Right cardiac atrium (tissue), 5 donors: ENCODE data around the gene DMGDH. TPM values are rescaled to one million over a fixed set of nuclear protein-coding genes. Genes with fewer than 3 reads are reported as not detected.

Experiments used
- ATAC-seq, 2 donors: fragments of 200-7000 bp; cut with Tn5 transposase; one replicate each; pipeline versions ENCODE4 v1.8.0 to v1.9.1; 2020; ENCODE audit warnings: moderate library complexity in 2 of 2, mild to moderate bottlenecking in 1 of 2
- DNase-seq, 3 donors: peaks; one replicate each; pipeline ENCODE4 v3.0.0-alpha.2; 2020
- H3K27ac ChIP-seq: one replicate; pipeline ENCODE4 v1.5.1; 2013; ENCODE audit warnings: mild to moderate bottlenecking, low read length, control low read depth, moderate library complexity
- H3K27me3 ChIP-seq: one replicate; pipeline ENCODE4 v1.6.1; 2013; ENCODE audit not compliant: control insufficient read depth, insufficient read depth
- H3K4me1 ChIP-seq: one replicate; pipeline ENCODE4 v1.6.1; 2013; ENCODE audit warnings: low read length; ENCODE audit not compliant: control insufficient read depth, insufficient read depth
- H3K4me3 ChIP-seq: one replicate; pipeline ENCODE4 v1.5.1; 2013; ENCODE audit warnings: low read length, control low read depth
- H3K9me3 ChIP-seq: one replicate; pipeline ENCODE4 v1.6.1; 2013; ENCODE audit warnings: low read length; ENCODE audit not compliant: control insufficient read depth
- WGBS: extraction: QIAGEN DNeasy Blood & Tissue Kit; methylation state at CpG from one replicate; pipeline ENCODE4 v1.1.7; 2013; 5-methylcytosine and 5-hydroxymethylcytosine counted together
- intact Hi-C, 4 donors: fragments of 100-400 bp; cut with DNase I; formaldehyde crosslinking; loops; one replicate each; pipeline versions ENCODE4 v1.11.0 to v1.14.0; 2022 to 2023
- long read RNA-seq, 4 donors: library from polyadenylated mRNA; unstranded; transcript quantifications; one replicate each; pipeline ENCODE4 v2.0.0, GENCODE V29; 2020 to 2021
- polyA plus RNA-seq: library from polyadenylated mRNA; stranded (reverse); fragments of 200-250 nt; gene quantifications from one replicate; pipeline ENCODE4 v1.2.3, GENCODE V29; 2013
- total RNA-seq, 4 donors: library from RNA; stranded (reverse); fragmentation: NEBNext Ultra II Directional; extraction: Animal tissue kit (Norgen Biotek cat#: 25700); gene quantifications; one replicate each; pipeline ENCODE4 v1.2.1, GENCODE V29; 2021
- donor health status: healthy with polysubstance abuse.
- donor health status: DM: no; HTN: yes; CAD: no.
- donor health status: DM: no; HTN: no; CAD: no.
- donor health status: DM: no; HTN: yes; CAD: no; lungs with severe emphysema.
- donor health status: DM: yes; HTN: yes; CAD: no.

DMGDH gene
- total RNA-seq (1 to 10 TPM; 4.3 to 7.0 (median 5.0) TPM), polyA plus RNA-seq (1.9 TPM)
- long read RNA-seq, donor 1, partial matches to known transcripts: 0 of 9 reads
- long read RNA-seq, donor 1, other reads (novel, unspliced or antisense): 6 of 9 reads
- long read RNA-seq, donor 2, transcript DMGDH-201 (16 exons, 3,106 nt): major isoform, 5 of 6 reads
- long read RNA-seq, donor 2, partial matches to known transcripts: 0 of 6 reads
- long read RNA-seq, donor 2, other reads (novel, unspliced or antisense): 1 of 6 reads
- long read RNA-seq, donor 3, transcript DMGDH-201 (16 exons, 3,106 nt): major isoform, 12 of 29 reads
- long read RNA-seq, donor 3, partial matches to known transcripts: 1 of 29 reads
- long read RNA-seq, donor 3, other reads (novel, unspliced or antisense): 16 of 29 reads
- long read RNA-seq, donor 4, transcript DMGDH-201 (16 exons, 3,106 nt): major isoform, 6 of 11 reads
- long read RNA-seq, donor 4, partial matches to known transcripts: 0 of 11 reads
- long read RNA-seq, donor 4, other reads (novel, unspliced or antisense): 5 of 11 reads

DNA sequence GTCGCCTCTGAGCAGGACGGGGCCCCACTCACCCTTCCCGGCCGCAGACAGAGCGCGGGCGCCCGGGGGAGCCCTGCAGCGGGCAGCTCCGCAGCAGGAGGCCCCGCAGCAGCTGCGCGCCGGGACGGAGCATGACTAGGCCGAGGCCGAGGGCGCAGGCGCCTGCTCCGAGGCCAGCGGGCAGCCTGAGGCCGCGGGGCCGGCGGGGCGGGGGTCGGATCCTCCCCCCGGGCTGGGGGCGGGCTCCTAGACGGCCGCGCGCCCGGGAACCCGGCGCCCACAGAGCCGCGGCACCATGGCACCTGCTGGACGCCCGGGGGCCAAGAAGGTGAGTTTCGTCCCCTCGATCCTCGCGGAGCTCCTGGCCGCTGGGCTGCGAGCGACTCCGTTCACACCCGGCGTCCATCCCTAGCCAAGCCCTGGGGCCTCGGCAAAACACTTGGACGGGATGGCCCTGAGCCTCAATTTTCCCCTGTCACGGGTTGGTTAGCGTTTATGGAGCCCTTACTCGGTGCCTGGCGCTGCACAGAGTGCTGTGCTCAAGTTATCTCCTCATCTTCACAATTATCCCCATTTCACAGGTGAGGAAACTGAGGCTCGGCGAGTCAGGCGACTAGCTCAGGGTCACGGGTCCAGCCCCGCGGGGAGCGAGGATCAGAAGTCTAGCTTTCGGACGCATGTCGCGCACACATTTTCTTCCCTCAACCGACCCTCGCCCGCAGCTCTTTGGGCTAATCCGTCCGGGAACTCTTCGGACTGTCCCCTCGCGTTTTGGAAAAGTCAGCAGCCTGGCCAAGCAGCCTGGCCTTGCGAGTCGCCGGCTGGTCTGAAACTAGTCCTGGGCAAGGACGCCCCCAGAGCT is at the start of gene DMGDH, which contains the start of gene BHMT2:
TSS of gene DMGDH (minus strand) at position 187 of the 862 bp plus-strand sequence. CDS start at position 133, 54 bp downstream.
TSS of gene BHMT2 (plus strand) at position 280 of the 862 bp plus-strand sequence. CDS start at position 296, 16 bp downstream.
- DNase-seq (peak; percentile 43 to 82 (median 78)), ATAC-seq (peak; percentile 94 to 95)
- H3K27me3 ChIP-seq: no peaks in the 10 kb centered on the region
- no peak within 1 kb of the TSS for H3K27ac ChIP-seq
- intact Hi-C loops: no loop called here
- H3K4me1 ChIP-seq: no peaks in the 10 kb centered on the region
- WGBS: 18% methylated on average over 79 of the region's 79 CpGs
- H3K4me3 ChIP-seq: peak within 1 kb of the TSS; percentile 42
- no peaks in the 10 kb centered on the region for H3K9me3 ChIP-seq

DNA sequence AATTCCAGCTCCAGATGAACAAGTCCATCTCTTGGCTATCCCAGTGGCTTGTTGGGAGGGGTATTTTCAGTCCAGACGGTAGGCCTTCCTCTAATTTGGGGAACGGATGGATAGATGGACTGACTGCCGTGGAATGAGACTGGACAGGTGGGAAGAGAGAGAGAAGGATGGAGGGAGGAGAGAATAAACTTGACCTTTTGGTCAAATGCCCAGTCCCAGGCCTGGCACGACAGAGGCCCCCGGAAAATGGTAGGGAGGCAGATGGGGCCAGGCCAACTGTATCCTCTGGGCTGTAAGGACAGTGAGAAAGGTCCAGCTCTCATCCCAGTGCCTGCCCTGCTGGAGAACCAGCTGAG is 43.2 kb upstream of the DMGDH start:
- ATAC-seq (no peak), DNase-seq (no peak)
- H3K27ac ChIP-seq: no peak overlapping the region
- no peak overlapping the region for H3K4me3 ChIP-seq
- H3K4me1 ChIP-seq: no peaks in the 10 kb centered on the region
- no peaks in the 10 kb centered on the region for H3K9me3 ChIP-seq
- intact Hi-C loops: no loop called here
- H3K27me3 ChIP-seq: no peaks in the 10 kb centered on the region
- WGBS: 83% methylated on average over 5 of the region's 5 CpGs

DNA sequence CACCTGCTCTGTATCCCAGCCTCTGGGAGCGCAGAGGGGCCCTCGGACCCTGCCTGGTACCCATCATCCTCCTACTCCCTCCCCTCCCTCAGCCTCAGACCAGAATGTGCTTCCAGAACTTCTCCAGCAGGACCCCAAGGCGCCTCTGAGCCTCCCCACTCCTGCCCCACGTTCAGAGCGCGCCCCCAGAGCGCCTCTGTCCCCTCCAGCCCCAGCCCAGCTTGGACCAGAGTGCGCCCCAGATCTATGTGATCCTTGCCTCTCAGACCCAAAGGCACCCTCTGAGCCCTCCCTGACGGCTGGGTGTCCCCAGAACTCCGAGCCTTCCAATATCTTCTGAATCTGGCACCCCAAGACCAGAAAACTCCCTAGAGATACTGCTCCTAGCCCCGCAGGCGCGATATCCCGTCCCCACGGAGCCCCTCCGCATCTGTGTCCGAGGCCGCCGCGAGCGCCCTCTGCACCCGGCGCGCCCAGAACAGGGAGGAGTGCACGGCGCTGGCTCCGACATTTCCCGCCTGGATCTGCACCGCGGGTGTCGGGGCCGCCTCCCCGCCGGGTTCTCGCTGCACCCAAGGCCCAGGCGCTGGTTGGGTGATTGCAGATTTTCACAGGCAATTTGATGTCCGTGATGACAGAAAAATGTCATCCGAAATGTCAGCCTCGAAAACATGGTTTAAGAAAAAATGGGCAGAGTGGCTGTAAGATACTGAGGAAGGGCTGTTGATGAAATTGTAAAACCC is 42.7 kb upstream of the DMGDH start:
- no peak overlapping the region for H3K27ac ChIP-seq
- no peaks in the 10 kb centered on the region for H3K9me3 ChIP-seq
- H3K27me3 ChIP-seq: no peaks in the 10 kb centered on the region
- ATAC-seq (peak; percentile 64 to 67), DNase-seq (peak in 1 of 3 donors; percentile 55)
- peak overlapping the region; percentile 4 for H3K4me3 ChIP-seq
- intact Hi-C loops: no loop called here
- 7% methylated on average over 39 of the region's 39 CpGs for WGBS
- H3K4me1 ChIP-seq: no peaks in the 10 kb centered on the region

GRCh38 chr5:79111387-79111959 is 42.0 kb upstream of the DMGDH start, which contains the start of gene BHMT:
Gene BHMT (plus strand): TSS chr5:79111809. CDS start chr5:79111886, 77 bp downstream.
- H3K4me3 ChIP-seq: peak within 1 kb of the TSS; percentile 4
- ATAC-seq (peak; percentile 46 to 53), DNase-seq (peak in 1 of 3 donors; percentile 39)
- WGBS: 22% methylated on average over 32 of the region's 32 CpGs
- H3K9me3 ChIP-seq: no peaks in the 10 kb centered on the region
- H3K4me1 ChIP-seq: no peaks in the 10 kb centered on the region
- intact Hi-C loops: no loop called here
- H3K27ac ChIP-seq: no peak within 1 kb of the TSS
- no peaks in the 10 kb centered on the region for H3K27me3 ChIP-seq

GRCh38 chr5:79109527-79110492 is 40.3 kb upstream of the DMGDH start:
- Histone ChIP-seq H3K4me3 (no peak overlapping the region), H3K9me3 (no peaks in the 10 kb centered on the region), H3K27ac (no peak overlapping the region), H3K4me1 (no peaks in the 10 kb centered on the region), H3K27me3 (no peaks in the 10 kb centered on the region)
- DNase-seq: peak in 1 of 3 donors; percentile 67
- ATAC-seq: no peak
- WGBS: 50% methylated on average over 15 of the region's 15 CpGs
- intact Hi-C loops: no loop called here

DNA sequence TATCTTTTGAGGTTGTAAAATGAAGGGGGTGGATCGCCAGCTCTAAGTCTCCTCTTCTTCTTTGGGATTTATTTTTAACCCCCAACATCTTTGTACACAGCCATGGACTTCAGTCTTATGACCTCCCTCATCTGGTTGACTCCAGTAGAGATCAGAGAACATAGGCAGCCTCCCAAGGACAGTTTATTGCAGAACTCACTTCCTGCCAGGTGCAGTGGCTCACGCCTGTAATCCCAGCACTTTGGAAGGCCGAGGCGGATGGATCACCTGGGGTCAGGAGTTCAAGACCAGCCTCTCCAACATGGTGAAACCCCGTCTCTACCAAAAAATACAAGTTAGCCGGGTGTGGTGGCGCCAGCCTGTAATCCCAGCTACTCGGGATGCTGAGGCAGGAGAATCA is 39.3 kb upstream of the DMGDH start:
- H3K4me1 ChIP-seq: no peaks in the 10 kb centered on the region
- intact Hi-C loops: no loop called here
- 84% methylated on average over 8 of the region's 8 CpGs for WGBS
- ATAC-seq: no peak
- H3K4me3 ChIP-seq: no peak overlapping the region
- DNase-seq: no peak
- no peak overlapping the region for H3K27ac ChIP-seq
- no peaks in the 10 kb centered on the region for H3K9me3 ChIP-seq
- H3K27me3 ChIP-seq: no peaks in the 10 kb centered on the region

DNA sequence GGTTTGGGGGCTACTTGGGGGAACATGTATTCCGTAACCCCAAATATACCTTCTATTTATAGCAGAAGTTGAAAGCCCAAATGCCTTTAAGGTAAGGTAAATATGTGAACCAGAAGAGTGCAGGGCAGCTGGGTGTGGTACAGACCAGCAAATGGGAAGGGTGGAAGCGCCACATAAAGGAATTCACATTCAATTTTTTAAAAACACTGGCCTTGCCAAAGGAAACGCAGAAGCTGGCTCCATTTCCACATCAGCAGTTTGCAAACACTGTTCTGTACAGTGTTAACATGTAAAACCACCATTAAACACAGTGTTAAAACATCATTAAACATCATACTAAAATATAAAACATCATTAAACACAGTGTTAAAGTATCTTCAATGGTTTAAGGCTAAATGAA is 38.6 kb upstream of the DMGDH start:
- Histone ChIP-seq H3K4me1 (no peaks in the 10 kb centered on the region), H3K4me3 (no peak overlapping the region), H3K27me3 (no peaks in the 10 kb centered on the region), H3K27ac (no peak overlapping the region), H3K9me3 (no peaks in the 10 kb centered on the region)
- DNase-seq (no peak), ATAC-seq (peak in 1 of 2 donors; percentile 35)
- 63% methylated on average over 3 of the region's 3 CpGs for WGBS
- intact Hi-C loops: no loop called here

DNA sequence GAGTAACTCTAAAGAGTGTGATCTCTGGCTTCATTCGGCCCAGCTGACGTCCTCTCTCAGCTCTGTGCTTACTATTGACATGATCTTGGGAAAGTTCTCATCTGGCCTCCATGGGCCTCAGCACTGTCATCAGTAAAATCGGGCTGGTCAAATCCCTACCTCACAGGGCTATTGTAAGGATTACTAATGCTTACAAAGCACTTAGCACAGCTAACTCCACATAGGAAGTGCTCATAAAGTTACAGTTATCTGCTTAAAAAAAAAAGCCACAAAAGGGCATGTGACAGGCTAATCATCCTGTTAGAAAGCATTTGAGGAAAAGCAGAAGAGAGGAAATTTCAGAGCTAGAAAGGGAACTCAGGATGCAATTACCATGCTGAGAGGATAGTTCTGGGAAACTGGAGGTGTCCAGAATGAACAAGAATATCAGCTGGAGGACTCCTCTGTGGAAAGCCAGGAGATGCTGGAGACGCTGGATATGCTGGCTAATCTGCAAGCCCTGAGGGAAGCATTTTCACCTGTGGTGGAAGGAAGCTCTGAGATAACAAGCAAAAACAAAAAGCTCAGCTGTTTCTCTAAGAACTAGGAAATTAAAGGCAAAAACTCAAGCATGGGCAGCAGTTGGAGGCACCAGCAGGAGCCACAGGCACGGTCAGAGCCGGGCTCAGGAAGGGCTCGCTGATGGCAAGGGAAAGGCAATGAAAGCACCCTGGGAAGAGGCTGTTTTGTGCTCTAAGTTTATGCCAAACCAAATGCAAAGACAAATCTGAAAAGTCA is 37.7 kb upstream of the DMGDH start:
- peak in 1 of 2 donors; percentile 46 for ATAC-seq
- WGBS: 52% methylated on average over 7 of the region's 7 CpGs
- DNase-seq: no peak
- no peaks in the 10 kb centered on the region for H3K27me3 ChIP-seq
- intact Hi-C loops: no loop called here
- no peaks in the 10 kb centered on the region for H3K9me3 ChIP-seq
- H3K4me1 ChIP-seq: no peaks in the 10 kb centered on the region
- no peak overlapping the region for H3K4me3 ChIP-seq
- no peak overlapping the region for H3K27ac ChIP-seq

DNA sequence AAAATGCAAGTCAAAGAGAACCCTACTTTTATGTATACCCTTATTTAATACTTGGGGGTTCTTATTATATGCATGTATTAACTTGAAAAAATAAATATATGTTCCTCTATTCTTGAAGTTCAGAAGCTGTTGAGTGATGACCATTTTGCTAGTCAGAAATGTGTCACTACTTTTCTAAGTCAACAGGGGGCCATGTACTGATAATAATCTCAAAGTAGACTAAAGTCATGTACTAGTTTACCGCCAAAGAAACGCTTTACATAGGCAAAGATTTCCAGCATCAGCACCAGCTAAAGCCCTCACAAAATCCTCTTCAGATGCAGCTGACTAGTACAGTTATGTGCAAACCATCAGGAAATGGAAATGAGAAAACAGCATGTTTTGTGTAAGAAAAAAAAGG is 36.4 kb upstream of the DMGDH start:
- WGBS: 94% methylated on average over 2 of the region's 2 CpGs

More for the DNA sequence above, 36.4 kb upstream of the DMGDH start:
- no peak for ATAC-seq
- H3K9me3 ChIP-seq: no peaks in the 10 kb centered on the region
- no peaks in the 10 kb centered on the region for H3K4me1 ChIP-seq
- no peak overlapping the region for H3K27ac ChIP-seq
- H3K27me3 ChIP-seq: no peaks in the 10 kb centered on the region
- intact Hi-C loops: no loop called here
- no peak for DNase-seq
- no peak overlapping the region for H3K4me3 ChIP-seq
